K562 (cell line): ENCODE measurements around the gene DPY19L1. TPM values are rescaled to one million over a fixed set of nuclear protein-coding genes. Genes with fewer than 3 reads are reported as not detected.
"Not testable (repeated sequence)": the region's sequence is repeated elsewhere in the genome, so short reads cannot be mapped to it uniquely, and the experiment has no call there.

ENCODE experiments used
- ATAC-seq: fragments of 200-7000 bp; cut with Tn5 transposase; 3 replicates; pipeline ENCODE4 v1.9.1; 2020; ENCODE audit warnings: moderate library complexity
- BruUV-seq: library from RNA; stranded (reverse); fragments of 400-500 nt; replicated peaks from 2 replicates; lab custom pipeline; 2021; lab: Mats Ljungman, UMichigan
- CTCF ChIA-PET: fragments of 300-600 bp; formaldehyde crosslinking; extraction: SDS; loops from one replicate; lab custom pipeline; 2021; ENCODE audit warnings: low intra/inter-chr PET ratio; lab: Yijun Ruan, JAX
- POLR2A ChIA-PET: fragments of 300-600, 350-650 bp; sonication (Branson Sonifier 250); formaldehyde crosslinking; extraction: SDS; loops from one replicate; lab custom pipeline; 2021; ENCODE audit warnings: antibody characterized with exemption, inconsistent platforms; lab: Yijun Ruan, JAX
- DNase-seq, 4 experiments: peaks; one replicate each; pipeline versions ENCODE4 v3.0.0 to v3.0.0-alpha.2; 2011 to 2018; ENCODE audit warnings: low spot score in 3 of 4, mixed read lengths in 3 of 4; ENCODE audit errors: extremely low read depth in 1 of 4
- FAIRE-seq: peaks from 2 replicates; lab custom pipeline; 2011; peaks lifted over from hg19 to GRCh38; lab: Jason Lieb, UNC
- H2AFZ ChIP-seq: 2 replicates; pipeline ENCODE4 v1.6.0; 2011; ENCODE audit warnings: low read depth, low read length, control low read depth, inconsistent platforms
- H3K27ac ChIP-seq: fragments of 200-600 bp; 3 replicates; pipeline ENCODE4 v1.8.0; 2011; ENCODE audit warnings: low read depth, mild to moderate bottlenecking, control low read depth, inconsistent platforms, low read length, moderate library complexity, mixed read lengths; ENCODE audit errors: extremely low read depth
- H3K27me3 ChIP-seq, 2 experiments: fragments of 300-600 bp in 1 of 2; 2 replicates in 1 of 2; 3 replicates in 1 of 2; pipeline versions ENCODE4 v1.6.0 to v1.8.0; 2011; ENCODE audit warnings: inconsistent platforms in 2 of 2, low read length in 2 of 2, mild to moderate bottlenecking in 1 of 2, mixed read lengths in 1 of 2, moderate library complexity in 1 of 2; ENCODE audit not compliant: control insufficient read depth in 2 of 2, insufficient read depth in 2 of 2
- H3K36me3 ChIP-seq: fragments of 300-600 bp; 3 replicates; pipeline ENCODE4 v1.8.0; 2011; ENCODE audit warnings: mild to moderate bottlenecking, low read length, inconsistent platforms; ENCODE audit not compliant: control insufficient read depth, insufficient read depth
- H3K4me1 ChIP-seq, 2 experiments: fragments of 200-600 bp in 1 of 2; replicated peaks in 1 of 2; 2 replicates in 1 of 2; 3 replicates in 1 of 2; pipeline versions ENCODE4 v1.5.1 to v1.8.0; 2011; ENCODE audit warnings: inconsistent platforms in 2 of 2, low read length in 2 of 2, mild to moderate bottlenecking in 1 of 2, mixed read lengths in 1 of 2, moderate library complexity in 1 of 2; ENCODE audit not compliant: control insufficient read depth in 2 of 2, insufficient read depth in 2 of 2
- H3K4me2 ChIP-seq: 2 replicates; pipeline ENCODE4 v1.6.1; 2011; ENCODE audit warnings: low read length, control low read depth, inconsistent platforms, mixed read lengths; ENCODE audit not compliant: insufficient read depth
- H3K4me3 ChIP-seq: fragments of 200-600 bp; sonication (generic), shearing (Covaris generic); 2 replicates; pipeline ENCODE4 v1.5.1; 2016; ENCODE audit warnings: control low read depth, inconsistent platforms
- H3K79me2 ChIP-seq: fragments of 200-600 bp; 3 replicates; pipeline ENCODE4 v1.8.0; 2011; ENCODE audit warnings: low read length, inconsistent platforms; ENCODE audit not compliant: control insufficient read depth, insufficient read depth
- H3K9ac ChIP-seq, 2 experiments: 2 replicates each; pipeline versions ENCODE4 v1.6.0 to v1.6.1; 2011; ENCODE audit warnings: low read depth in 2 of 2, low read length in 2 of 2, control low read depth in 1 of 2, inconsistent platforms in 1 of 2, mild to moderate bottlenecking in 1 of 2, mixed read lengths in 1 of 2; ENCODE audit not compliant: insufficient read depth in 1 of 2
- H3K9me1 ChIP-seq: one replicate; pipeline ENCODE4 v1.6.0; 2011; ENCODE audit warnings: inconsistent platforms, mild to moderate bottlenecking, low read length, moderate library complexity; ENCODE audit not compliant: control insufficient read depth, insufficient read depth
- H3K9me3 ChIP-seq: replicated peaks from 2 replicates; pipeline ENCODE4 v1.5.1; 2011; ENCODE audit warnings: low read depth, low read length, inconsistent platforms; ENCODE audit not compliant: control insufficient read depth, insufficient read depth
- H4K20me1 ChIP-seq: replicated peaks from 2 replicates; pipeline ENCODE4 v1.6.1; 2011; ENCODE audit warnings: low read length, inconsistent platforms, mixed read lengths; ENCODE audit not compliant: control insufficient read depth, insufficient read depth
- ETS2 ChIP-seq: IDR thresholded peaks from 2 replicates; pipeline ENCODE4 v1.6.1; 2016; ENCODE audit warnings: borderline replicate concordance, missing genetic modification characterization, mild to moderate bottlenecking, moderate library complexity, missing compliant biosample characterization; ENCODE audit not compliant: poor library complexity, severe bottlenecking
- ZNF318 ChIP-seq, 2 experiments: fragments of 450-650 bp; IDR thresholded peaks; 2 replicates each; pipeline ENCODE4 v1.6.1; 2016; ENCODE audit warnings: mild to moderate bottlenecking in 2 of 2, borderline replicate concordance in 1 of 2, low read depth in 1 of 2, moderate library complexity in 1 of 2
- WGBS: fragments of 100-300 bp; shearing (Covaris generic); methylation state at CpG from one replicate; pipeline ENCODE4 v1.1.6; 2016; ENCODE audit warnings: low coverage, mixed read lengths; ENCODE audit not compliant: insufficient coverage; ENCODE audit errors: missing lambda C conversion rate; 5-methylcytosine and 5-hydroxymethylcytosine counted together
- in situ Hi-C: fragments of 300-500 bp; cut with MboI; formaldehyde crosslinking; loops from 4 replicates; pipeline ENCODE4 v1.15.0; 2018; ENCODE audit warnings: inconsistent platforms, mixed read lengths
- intact Hi-C: fragments of 100-400 bp; cut with micrococcal nuclease; formaldehyde crosslinking; loops from 2 replicates; pipeline ENCODE4 v1.14.2; 2022
- polyA plus RNA-seq, 8 experiments: library from polyadenylated mRNA; depleted of rRNA in 4 of 8; stranded (reverse) in 5 of 8; unstranded in 3 of 8; fragments of >200 nt; fragmentation: Nextera tagmentation in 2 of 8; fragmentation: Illumina TruSeq in 1 of 8; extraction: Ambion mirVana in 2 of 8; extraction: Trizol in 1 of 8; gene quantifications; 2 replicates each; pipeline versions ENCODE4 v1.2.1 to v1.2.3, GENCODE V29; 2011 to 2014; ENCODE audit warnings: inconsistent platforms in 1 of 8, missing spikeins in 1 of 8
- total RNA-seq, 7 experiments: library from RNA; depleted of rRNA in 6 of 7; stranded (reverse); fragments of >200 nt in 6 of 7; fragmentation: Illumina TruSeq in 2 of 7; extraction: Trizol in 2 of 7; gene quantifications; 2 replicates each; pipeline versions ENCODE4 v1.2.1 to v1.2.3, GENCODE V29; 2011 to 2021; ENCODE audit warnings: low replicate concordance in 1 of 7

Gene DPY19L1
- total and polyA plus RNA-seq, 9 of the 15 experiments (the other 6 are each of a cell fraction or from before 2014, with no cell fraction given): 4.0 to 34.3 (median 22.1) TPM

GRCh38 chr7:34946486-34946885 is 90.8 kb downstream of the DPY19L1 start:
- ATAC-seq: 0 out of 3 replicates have a peak, but pooled peaks have one; percentile 32
- H3K36me3 ChIP-seq: peaks cover 3% of the 10 kb centered on the region; the same call in 1 of the 3 replicates
- no peak for TF ChIP-seq ETS2 (tag)
- no peak for TF ChIP-seq ZNF318 (IDR thresholded peaks at IDR 0.05; ENCODE audit: borderline replicate concordance in 1 of 2, low read depth in 1 of 2)
- TF ChIP-seq, all 486 proteins: peak for 0
- Histone ChIP-seq H3K9me1 (no peaks in the 10 kb centered on the region), H3K27me3 (no peaks in the 10 kb centered on the region), H3K27ac (no peak overlapping the region), H3K9me3 (no peaks in the 10 kb centered on the region), H3K4me3 (no peak overlapping the region), H3K9ac (no peak overlapping the region), H3K4me1 (no peaks in the 10 kb centered on the region), H3K4me2 (no peak overlapping the region), H3K79me2 (no peaks in the 10 kb centered on the region), H4K20me1 (no peaks in the 10 kb centered on the region), H2AFZ (no peak overlapping the region)
- no TSS peak for BruUV-seq
- CTCF ChIA-PET: no interaction called here
- in situ Hi-C loops: no loop called here
- FAIRE-seq: no peak
- intact Hi-C loops: no loop called here
- whole genome bisulfite sequencing: 37% methylated on average over 4 of the region's 4 CpGs
- no peak for DNase-seq
- POLR2A ChIA-PET: no interaction called here

GRCh38 chr7:34945894-34946477 is 91.3 kb downstream of the DPY19L1 start:
- H3K27ac ChIP-seq, H3K4me1 ChIP-seq, POLR2A ChIA-PET, H3K9me1 ChIP-seq, ATAC-seq, H3K4me2 ChIP-seq, H3K9ac ChIP-seq, H3K4me3 ChIP-seq, H4K20me1 ChIP-seq, H2AFZ ChIP-seq, FAIRE-seq, intact Hi-C loops, H3K9me3 ChIP-seq, H3K79me2 ChIP-seq, in situ Hi-C loops, H3K36me3 ChIP-seq, CTCF ChIA-PET, DNase-seq, H3K27me3 ChIP-seq, BruUV-seq: not testable (repeated sequence)
- 58% methylated on average over 7 of the region's 7 CpGs for WGBS
